Activated CD8-positive, alpha-beta memory T cell treated with anti-CD3 and anti-CD28 coated beads, Interleukin-2, amount 50 U/mL, for 24 hours (primary cell): ENCODE data around the gene SLC30A2.
A peak's percentile ranks its signal among the peaks of the same experiment; 100 is the strongest.

Experiments used
- DNase-seq: peaks from one replicate; pipeline ENCODE4 v3.0.0-alpha.2; 2020; ENCODE audit errors: extremely low read depth

Gene SLC30A2

GRCh38 chr1:26038904-26039303 lies 7.0 kb downstream of the SLC30A2 start:
- DNase-seq = no peak

- no peak for DNase-seq
These were observed 7.4 kb downstream of the SLC30A2 start for GRCh38 chr1:26038477-26038876.

- DNase-seq = no peak
These were observed 8.0 kb downstream of the SLC30A2 start for GRCh38 chr1:26037904-26038303.

GRCh38 chr1:26036756-26037281 lies 9.1 kb downstream of the SLC30A2 start:
- no peak for DNase-seq

- DNase-seq = peak; percentile 21
These were observed 9.8 kb downstream of the SLC30A2 start for GRCh38 chr1:26035959-26036755.

GRCh38 chr1:26035203-26035958 lies 10.5 kb downstream of the SLC30A2 start:
- peak; percentile 84 for DNase-seq

- DNase-seq = no peak
These were observed 11.3 kb downstream of the SLC30A2 start for GRCh38 chr1:26034504-26035202.

- DNase-seq = no peak
These were observed 13.1 kb downstream of the SLC30A2 start for GRCh38 chr1:26032656-26033357.

GRCh38 chr1:26031611-26032220 lies 14.2 kb downstream of the SLC30A2 start:
- no peak for DNase-seq

- no peak for DNase-seq
These were observed 14.7 kb downstream of the SLC30A2 start for GRCh38 chr1:26031196-26031595.

GRCh38 chr1:26029864-26030481 lies 15.9 kb downstream of the SLC30A2 start:
- DNase-seq = no peak

- DNase-seq = no peak
These were observed 16.7 kb downstream of the SLC30A2 start for GRCh38 chr1:26029054-26029863.

- DNase-seq = no peak
These were observed 17.4 kb downstream of the SLC30A2 start for GRCh38 chr1:26028490-26028980.

- no peak for DNase-seq
These were observed 18.0 kb downstream of the SLC30A2 start for GRCh38 chr1:26027716-26028489.

GRCh38 chr1:26025517-26025916 lies 20.4 kb downstream of the SLC30A2 start:
- no peak for DNase-seq

GRCh38 chr1:26025060-26025459 lies 20.9 kb downstream of the SLC30A2 start:
- DNase-seq = no peak

GRCh38 chr1:26023826-26024225 lies 22.1 kb downstream of the SLC30A2 start:
- DNase-seq = no peak

GRCh38 chr1:26023009-26023408 lies 22.9 kb downstream of the SLC30A2 start:
- no peak for DNase-seq

- DNase-seq = no peak
These were observed 23.5 kb downstream of the SLC30A2 start for GRCh38 chr1:26022404-26022779.
